GM18907 (cell line): ENCODE measurements around the gene NSUN7.
A peak's percentile ranks its signal among the peaks of the same experiment; 100 is the strongest.
"Not testable (repeated sequence)": the region's sequence is repeated elsewhere in the genome, so short reads cannot be mapped to it uniquely, and the experiment has no call there.

Experiments used
- ATAC-seq: cut with Tn5 transposase; IDR thresholded peaks from one replicate; pipeline ENCODE4 v1.9.1; 2021; ENCODE audit warnings: mild to moderate bottlenecking, moderate library complexity; ENCODE audit not compliant: unreplicated experiment

The NSUN7 gene

DNA sequence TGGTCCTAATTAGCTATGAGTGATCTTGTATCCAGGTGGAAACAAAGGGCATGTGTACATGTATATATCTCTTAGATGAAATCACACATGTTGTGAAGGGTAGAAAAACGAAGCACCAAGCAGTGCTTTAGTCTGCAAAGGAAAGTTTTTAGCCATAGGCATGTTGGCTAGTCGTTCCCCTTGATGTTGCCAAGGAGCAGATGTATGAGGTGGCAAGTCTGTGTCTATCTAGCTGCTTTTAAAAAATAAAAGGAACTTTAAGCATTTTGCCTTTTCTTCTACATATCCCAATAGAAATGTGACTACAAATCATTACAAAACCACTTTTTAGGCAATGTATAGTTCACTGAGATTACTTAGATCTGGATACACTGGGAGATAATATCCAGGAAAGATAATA lies 63.1 kb downstream of the NSUN7 start:
- no peak for ATAC-seq

GRCh38 chr4:40817157-40817556 lies 67.4 kb downstream of the NSUN7 start:
- ATAC-seq: not testable (repeated sequence)

DNA sequence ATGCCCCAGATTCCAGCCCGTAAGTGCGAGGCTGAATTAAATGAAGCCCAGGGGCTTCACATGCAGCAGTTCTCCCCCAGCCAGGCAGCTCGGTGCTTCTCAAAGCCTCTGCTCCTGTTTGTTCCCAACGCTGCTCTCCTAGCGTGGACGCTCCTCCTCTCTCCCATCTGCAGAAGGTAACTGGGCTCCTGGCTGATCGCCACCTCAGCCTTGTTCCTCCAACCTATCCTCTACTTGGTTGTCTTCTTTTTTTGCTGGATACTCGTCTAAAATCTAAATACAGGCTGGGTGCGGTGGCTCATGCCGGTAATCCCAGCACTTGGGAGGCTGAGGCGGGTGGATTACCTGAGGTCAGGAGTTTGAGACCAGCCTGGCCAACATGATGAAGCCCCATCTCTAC lies 70.3 kb downstream of the NSUN7 start:
- ATAC-seq: no peak

GRCh38 chr4:40822420-40823166 lies 72.8 kb downstream of the NSUN7 start:
- ATAC-seq: no peak

DNA sequence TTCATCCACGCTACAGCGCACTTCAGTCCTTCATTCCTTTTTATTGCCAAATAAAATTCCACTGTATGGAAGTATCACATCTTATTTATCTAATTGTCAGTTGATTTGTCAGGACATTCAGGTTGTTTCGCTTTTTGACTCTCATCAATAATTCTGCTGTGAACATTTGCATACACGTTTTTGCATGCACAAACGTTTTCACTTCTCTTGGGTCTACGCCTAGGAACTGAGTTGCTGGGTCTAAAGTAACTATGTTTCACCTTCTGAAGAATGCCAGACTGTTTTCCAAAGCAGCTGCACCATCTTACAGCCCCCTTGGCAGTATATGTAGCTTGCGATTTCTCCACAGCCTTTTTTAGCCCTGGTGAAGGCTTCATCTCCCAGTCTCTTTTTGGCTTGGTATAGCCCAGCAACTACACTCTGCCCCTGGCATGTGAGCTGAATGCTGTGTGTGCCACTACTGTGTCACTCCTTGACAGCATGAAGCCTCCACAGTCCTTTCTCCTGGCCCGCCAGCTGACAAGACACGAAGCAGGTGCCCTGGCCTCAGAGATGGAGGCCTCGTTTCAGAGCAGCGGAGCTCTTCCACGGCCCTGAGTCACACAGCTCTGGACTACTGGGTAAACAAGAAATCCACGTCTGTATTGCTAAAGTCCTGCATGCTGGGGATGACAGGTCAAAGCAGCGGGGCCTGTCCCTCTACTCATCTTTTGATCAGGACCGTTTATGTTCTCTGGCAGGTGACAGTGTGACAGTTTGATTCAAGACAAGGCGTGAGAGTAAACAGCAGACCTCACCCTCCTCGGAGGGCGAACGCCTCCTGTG lies 75.5 kb downstream of the NSUN7 start:
- no peak for ATAC-seq

DNA sequence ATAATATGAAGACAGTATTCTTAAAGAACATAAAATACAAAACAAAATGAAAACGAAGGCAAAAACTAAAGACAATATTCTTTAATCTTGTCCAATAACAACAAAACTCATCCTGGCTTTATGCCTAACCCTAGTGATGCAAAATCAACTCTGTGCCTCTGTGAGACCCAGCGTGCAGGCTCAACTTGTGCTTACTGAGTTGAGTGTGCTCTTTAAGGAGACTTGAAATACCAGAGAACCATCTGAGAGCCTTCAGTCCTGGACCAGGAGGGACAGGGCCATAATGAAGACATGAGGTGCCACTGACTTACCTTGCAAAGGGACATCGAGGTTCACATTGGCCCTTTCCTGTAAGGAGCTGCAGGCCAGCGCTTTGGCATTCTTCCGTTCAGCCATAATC lies 77.1 kb downstream of the NSUN7 start:
- no peak for ATAC-seq

- ATAC-seq: no peak
Measured at GRCh38 chr4:40827758-40828157, 78.0 kb downstream of the NSUN7 start.

DNA sequence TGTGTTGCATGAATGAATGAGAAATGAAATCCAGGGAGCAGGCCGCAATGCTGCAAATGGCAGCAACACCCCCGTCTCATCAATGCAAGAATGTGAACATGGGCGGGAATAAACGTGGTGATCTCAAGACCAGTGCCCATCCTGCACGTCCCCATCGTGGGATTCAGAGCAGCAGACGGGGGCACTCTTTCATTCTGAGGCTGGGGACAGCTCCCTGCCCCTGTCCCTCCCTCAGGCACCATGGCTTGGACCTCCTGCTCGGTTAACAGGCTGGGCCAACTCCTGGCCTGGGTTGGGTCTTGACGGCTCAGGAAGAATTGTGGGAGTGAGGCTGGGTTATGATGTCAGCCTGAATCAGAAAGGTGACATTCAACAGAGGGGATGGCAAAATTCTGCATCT lies 78.9 kb downstream of the NSUN7 start:
- no peak for ATAC-seq

GRCh38 chr4:40829586-40829985 lies 79.8 kb downstream of the NSUN7 start:
- no peak for ATAC-seq

DNA sequence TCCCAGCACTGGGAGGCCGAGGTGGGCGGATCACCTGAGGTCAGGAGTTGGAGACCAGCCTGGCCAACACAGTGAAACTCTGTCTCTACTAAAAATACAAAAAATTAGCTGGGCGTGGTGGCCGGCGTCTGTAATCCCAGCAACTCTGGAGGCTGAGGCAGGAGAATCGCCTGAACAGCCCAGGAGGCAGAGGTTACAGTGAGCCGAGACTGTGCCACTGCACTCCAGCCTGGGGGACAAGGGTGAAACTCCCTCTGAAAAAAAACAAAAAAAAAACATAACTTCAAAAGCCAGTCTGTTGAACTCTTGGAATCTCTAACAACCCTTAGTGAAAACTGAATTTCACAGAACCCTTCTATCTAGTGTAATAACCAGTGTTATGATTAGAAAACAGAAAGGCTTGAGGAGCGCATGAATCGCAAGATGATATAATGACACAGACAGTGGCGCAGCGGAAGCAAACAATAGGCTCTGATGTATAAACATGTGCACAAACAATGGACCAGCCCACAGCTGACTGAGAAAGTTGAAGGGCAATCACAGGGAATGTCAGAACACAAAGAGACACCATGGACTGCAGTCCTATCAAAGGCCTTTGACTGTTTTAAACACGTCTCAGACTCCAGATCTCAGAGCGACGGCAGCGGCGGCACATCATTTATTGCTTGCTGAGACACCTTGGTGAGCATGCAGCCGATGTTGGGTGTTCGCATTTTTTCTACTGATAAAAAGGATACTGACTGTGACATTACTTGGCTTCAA lies 81.6 kb downstream of the NSUN7 start:
- ATAC-seq: no peak

DNA sequence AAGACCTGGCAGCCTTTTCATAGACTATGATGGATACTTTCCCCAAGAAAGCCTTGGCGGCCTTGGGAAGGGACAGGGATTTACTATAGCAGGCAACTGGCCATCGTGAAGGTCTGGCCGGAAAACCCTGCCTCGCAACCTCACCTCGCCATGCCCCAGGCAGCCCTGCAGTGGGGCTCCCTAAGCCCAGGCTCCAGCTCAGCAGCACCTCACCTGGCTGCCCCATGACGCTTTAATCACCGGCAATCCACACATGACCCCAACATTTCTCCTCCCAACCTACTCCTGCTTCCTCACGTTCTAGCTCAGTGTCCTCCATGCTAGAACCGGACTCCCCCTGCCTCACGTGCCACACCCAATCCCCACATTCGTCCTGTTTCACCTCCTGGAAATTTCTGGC lies 82.4 kb downstream of the NSUN7 start:
- ATAC-seq: no peak

DNA sequence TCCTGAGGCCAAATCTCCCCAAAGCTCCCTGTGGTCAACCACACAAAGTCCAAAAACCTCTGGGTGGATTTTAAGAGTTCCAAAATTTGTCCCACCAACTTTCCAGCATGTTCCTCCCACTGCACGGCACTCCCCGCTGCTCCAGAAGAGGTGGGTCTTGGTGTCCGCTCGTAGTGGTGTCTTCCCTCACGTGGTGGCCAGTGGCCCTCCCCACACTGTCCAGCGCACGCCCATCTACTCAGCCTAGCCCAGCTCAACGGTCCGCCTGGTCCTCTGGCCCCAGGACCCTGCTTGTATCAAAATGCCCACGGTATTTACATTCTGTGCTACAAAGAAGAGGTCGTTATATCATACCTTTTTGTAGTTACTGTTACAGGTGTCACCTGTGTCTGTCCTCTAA lies 83.5 kb downstream of the NSUN7 start:
- no peak for ATAC-seq

GRCh38 chr4:40837094-40837870 lies 87.5 kb downstream of the NSUN7 start:
- no peak for ATAC-seq

- ATAC-seq: no peak
Measured at GRCh38 chr4:40838742-40839141, 89.0 kb downstream of the NSUN7 start.

- ATAC-seq: peak; percentile 37
Measured at GRCh38 chr4:40840255-40840984, 90.7 kb downstream of the NSUN7 start.

DNA sequence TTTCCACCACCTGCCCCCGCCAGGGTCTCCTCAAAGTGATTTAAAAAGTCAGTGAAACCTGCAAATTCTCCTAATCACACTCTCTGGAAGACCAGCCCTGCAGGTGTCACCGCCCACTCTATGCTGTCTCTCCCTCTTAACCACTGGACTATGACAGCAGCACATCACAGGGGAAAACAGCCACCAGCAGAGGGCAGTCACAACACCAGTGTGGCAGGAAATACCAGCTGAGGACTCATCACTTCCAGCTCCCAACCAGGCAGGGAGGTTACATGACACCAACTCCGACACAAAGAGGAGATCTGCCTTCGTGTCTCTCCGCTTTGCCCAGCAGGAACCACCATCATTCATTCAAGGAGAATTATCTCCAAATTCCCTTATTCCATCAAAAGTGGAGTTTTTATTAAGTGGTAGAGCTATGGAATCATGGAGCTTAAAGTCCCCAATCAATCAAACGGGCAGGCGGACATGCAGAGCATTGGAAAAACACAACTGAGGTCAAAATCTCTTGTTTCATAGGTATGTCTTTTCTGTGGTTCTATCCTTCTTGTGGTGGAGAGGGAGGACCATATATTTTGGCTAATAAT lies 91.3 kb downstream of the NSUN7 start:
- peak; percentile 68 for ATAC-seq

- ATAC-seq: no peak
Measured at GRCh38 chr4:40842318-40842717, 92.6 kb downstream of the NSUN7 start.

DNA sequence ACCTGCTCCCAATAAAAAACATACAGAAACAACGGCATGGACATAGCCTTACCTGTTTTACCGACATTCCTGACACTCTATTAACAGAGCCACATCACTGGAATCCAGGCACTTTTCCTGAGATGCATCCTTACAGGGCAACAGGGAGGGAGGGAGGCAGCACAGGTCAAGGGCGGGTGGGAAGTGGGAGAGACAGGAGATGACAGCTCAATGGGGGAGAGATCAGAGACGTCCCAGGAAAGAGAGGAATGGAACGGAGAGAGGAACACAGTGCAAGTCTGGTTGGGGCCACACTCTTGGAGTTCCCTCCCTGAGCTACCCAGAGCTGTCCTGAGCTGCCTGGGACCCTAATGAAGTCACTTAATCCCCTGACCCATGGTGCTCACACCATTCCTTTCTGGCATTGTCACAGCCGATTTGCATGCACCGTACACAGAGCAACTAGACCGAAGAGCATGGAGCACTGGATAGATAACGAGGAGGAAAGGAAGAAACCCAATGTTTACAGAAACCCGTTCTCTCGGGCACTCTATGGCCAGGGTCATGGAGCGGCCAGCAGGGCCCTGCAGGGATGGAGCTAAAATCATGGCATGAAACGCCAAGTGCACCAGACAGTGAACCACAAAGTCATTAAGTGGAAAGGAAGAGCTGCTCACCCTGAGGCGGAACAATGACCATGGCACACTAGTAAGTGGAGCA lies 93.1 kb downstream of the NSUN7 start:
- no peak for ATAC-seq

DNA sequence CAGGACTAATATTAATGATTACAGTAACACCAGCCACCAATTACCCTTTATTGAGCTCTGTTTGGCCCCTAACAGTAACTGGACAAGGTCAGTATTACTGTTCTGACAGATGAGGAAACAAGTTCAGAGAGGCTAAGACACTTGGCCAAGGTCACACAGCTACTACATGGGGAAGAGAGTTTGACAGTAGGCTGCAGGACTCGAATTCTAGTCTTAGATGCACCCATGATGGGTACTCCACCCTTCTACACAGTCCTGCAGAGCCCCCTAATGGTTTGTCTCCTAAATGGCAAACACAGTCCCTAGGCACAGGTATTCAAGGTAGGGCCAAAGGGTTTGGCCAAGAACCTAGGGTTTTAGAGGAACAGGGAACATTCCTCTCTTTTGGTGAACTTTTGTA lies 93.9 kb downstream of the NSUN7 start:
- ATAC-seq: no peak
